DMS153 treated with DMSO at 0.1 percent for 48 hours (cell line): Measurements from ENCODE around the gene ASTN2.

Experiments used
- DNase-seq: peaks from one replicate; lab custom pipeline; 2025; ENCODE audit not compliant: unreplicated experiment; lab: John Stamatoyannopoulos, UW

ASTN2 gene

GRCh38 chr9:116594547-116594946 lies 820.3 kb downstream of the ASTN2 start:
- no peak for DNase-seq

- DNase-seq = no peak
Observed at GRCh38 chr9:116592970-116593369, 821.9 kb downstream of the ASTN2 start.

- DNase-seq = no peak
Observed at GRCh38 chr9:116589392-116590354, 825.2 kb downstream of the ASTN2 start.

GRCh38 chr9:116587919-116588318 lies 826.9 kb downstream of the ASTN2 start:
- no peak for DNase-seq

GRCh38 chr9:116585896-116586295 lies 829.0 kb downstream of the ASTN2 start:
- DNase-seq = no peak

GRCh38 chr9:116585204-116585603 lies 829.7 kb downstream of the ASTN2 start:
- no peak for DNase-seq

- DNase-seq = no peak
Observed at GRCh38 chr9:116580853-116581252, 834.0 kb downstream of the ASTN2 start.

- no peak for DNase-seq
Observed at GRCh38 chr9:116576386-116576785, 838.5 kb downstream of the ASTN2 start.

- DNase-seq = peak; percentile 36
Observed at GRCh38 chr9:116574027-116574679, 840.7 kb downstream of the ASTN2 start.

- DNase-seq = peak; percentile 20
Observed at GRCh38 chr9:116572095-116572748, 842.6 kb downstream of the ASTN2 start.

GRCh38 chr9:116569111-116569510 lies 845.7 kb downstream of the ASTN2 start:
- no peak for DNase-seq

GRCh38 chr9:116566677-116567488 lies 848.0 kb downstream of the ASTN2 start:
- no peak for DNase-seq

- no peak for DNase-seq
Observed at GRCh38 chr9:116565986-116566385, 848.9 kb downstream of the ASTN2 start.

GRCh38 chr9:116564266-116564793 lies 850.5 kb downstream of the ASTN2 start:
- DNase-seq = no peak

- DNase-seq = no peak
Observed at GRCh38 chr9:116558818-116559540, 855.9 kb downstream of the ASTN2 start.

GRCh38 chr9:116558035-116558434 lies 856.8 kb downstream of the ASTN2 start:
- no peak for DNase-seq

- no peak for DNase-seq
Observed at GRCh38 chr9:116555556-116556155, 859.2 kb downstream of the ASTN2 start.

- DNase-seq = no peak
Observed at GRCh38 chr9:116555119-116555518, 859.7 kb downstream of the ASTN2 start.

- no peak for DNase-seq
Observed at GRCh38 chr9:116550696-116551436, 864.0 kb downstream of the ASTN2 start.
